Right forelimb (tissue), 1 donor: ENCODE results near the gene UMPS.
"Not testable (repeated sequence)": the region's sequence is repeated elsewhere in the genome, so short reads cannot be mapped to it uniquely, and the experiment has no call there.

ENCODE experiments used
- DNase-seq: peaks from one replicate; pipeline ENCODE4 v3.0.0-alpha.2; 2018

The UMPS gene

GRCh38 chr3:124730129-124730940 is at the start of gene UMPS:
Gene UMPS (plus strand): TSS chr3:124730452. CDS start chr3:124730472, 20 bp downstream.
- peak; percentile 94 for DNase-seq

GRCh38 chr3:124680521-124680920 is 49.7 kb upstream of the UMPS start:
- DNase-seq: no peak

- no peak for DNase-seq
Measured at GRCh38 chr3:124682263-124682662, 48.0 kb upstream of the UMPS start.

- DNase-seq: no peak
Measured at GRCh38 chr3:124684459-124684858, 45.8 kb upstream of the UMPS start.

- no peak for DNase-seq
Measured at GRCh38 chr3:124685067-124685466, 45.2 kb upstream of the UMPS start.

GRCh38 chr3:124685481-124685880 is 44.8 kb upstream of the UMPS start:
- no peak for DNase-seq

- DNase-seq: no peak
Measured at GRCh38 chr3:124686028-124686670, 44.1 kb upstream of the UMPS start.

- peak; percentile 80 for DNase-seq
Measured at GRCh38 chr3:124688581-124689454, 41.4 kb upstream of the UMPS start.

GRCh38 chr3:124691599-124691998 is 38.7 kb upstream of the UMPS start:
- no peak for DNase-seq

GRCh38 chr3:124694486-124694885 is 35.8 kb upstream of the UMPS start:
- DNase-seq: no peak

- no peak for DNase-seq
Measured at GRCh38 chr3:124695369-124695768, 34.9 kb upstream of the UMPS start.

GRCh38 chr3:124696006-124696405 is 34.2 kb upstream of the UMPS start:
- DNase-seq: no peak

GRCh38 chr3:124697302-124697701 is 33.0 kb upstream of the UMPS start:
- DNase-seq: no peak

GRCh38 chr3:124698030-124698770 is 32.1 kb upstream of the UMPS start:
- no peak for DNase-seq

GRCh38 chr3:124699051-124699450 is 31.2 kb upstream of the UMPS start:
- DNase-seq: no peak

GRCh38 chr3:124699686-124700396 is 30.4 kb upstream of the UMPS start:
- no peak for DNase-seq

- no peak for DNase-seq
Measured at GRCh38 chr3:124700880-124701684, 29.2 kb upstream of the UMPS start.

- DNase-seq: no peak
Measured at GRCh38 chr3:124701687-124702086, 28.6 kb upstream of the UMPS start.

GRCh38 chr3:124702950-124703349 is 27.3 kb upstream of the UMPS start:
- no peak for DNase-seq

- DNase-seq: no peak
Measured at GRCh38 chr3:124705552-124705951, 24.7 kb upstream of the UMPS start.

GRCh38 chr3:124707223-124707622 is 23.0 kb upstream of the UMPS start:
- DNase-seq: not testable (repeated sequence)
